ENCODE measurements around the gene TNFAIP6. TPM values are rescaled to one million over a fixed set of nuclear protein-coding genes. Genes with fewer than 3 reads are reported as not detected.
"Not testable (repeated sequence)": the region's sequence is repeated elsewhere in the genome, so short reads cannot be mapped to it uniquely, and the experiment has no call there.

Gene TNFAIP6
- polyA plus RNA-seq, 1 donor = 2.9 TPM

DNA sequence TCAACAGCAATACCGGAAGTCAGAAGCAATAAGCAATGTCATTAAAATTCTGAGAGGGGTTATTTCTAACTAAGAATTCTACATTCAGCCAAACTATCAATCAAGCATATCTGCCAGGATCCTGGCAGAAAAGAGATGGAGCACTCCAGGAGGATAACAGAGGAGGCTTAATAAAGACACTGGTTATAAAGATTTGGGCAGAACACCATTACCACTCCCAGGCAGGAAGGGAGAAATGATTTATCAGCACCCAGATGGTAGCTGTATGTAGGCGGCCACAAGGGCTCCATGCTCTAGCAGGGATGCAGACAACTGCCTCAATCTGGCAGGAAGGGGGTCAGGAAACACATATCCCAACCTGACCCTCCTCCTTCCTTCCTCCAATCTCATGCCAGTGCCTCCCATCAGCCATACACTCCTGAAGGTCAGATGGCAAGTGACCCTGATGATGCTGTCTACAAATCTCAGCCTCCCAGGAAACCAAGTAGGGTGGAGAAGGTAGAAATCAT, 20.5 kb upstream of the TNFAIP6 start:
- no peak for DNase-seq
- H3K4me3 ChIP-seq (ENCODE audit: low read length) = no peak overlapping the region
- no peak overlapping the region for H3K27ac ChIP-seq (ENCODE audit: low read length)
- H3K4me1 ChIP-seq (ENCODE audit: control insufficient read depth, insufficient read depth, low read length) = no peaks in the 10 kb centered on the region
- no peaks in the 10 kb centered on the region for H3K27me3 ChIP-seq (ENCODE audit: control insufficient read depth, insufficient read depth, low read length)
- no peaks in the 10 kb centered on the region for H3K9me3 ChIP-seq (ENCODE audit: control insufficient read depth, low read depth, low read length)
- no CpG with 5 or more reads among the region's 2 CpGs for WGBS (ENCODE audit: insufficient coverage, low lambda C conversion rate)
- H3K36me3 ChIP-seq (ENCODE audit: control insufficient read depth, insufficient read depth, low read length) = no peaks in the 10 kb centered on the region

DNA sequence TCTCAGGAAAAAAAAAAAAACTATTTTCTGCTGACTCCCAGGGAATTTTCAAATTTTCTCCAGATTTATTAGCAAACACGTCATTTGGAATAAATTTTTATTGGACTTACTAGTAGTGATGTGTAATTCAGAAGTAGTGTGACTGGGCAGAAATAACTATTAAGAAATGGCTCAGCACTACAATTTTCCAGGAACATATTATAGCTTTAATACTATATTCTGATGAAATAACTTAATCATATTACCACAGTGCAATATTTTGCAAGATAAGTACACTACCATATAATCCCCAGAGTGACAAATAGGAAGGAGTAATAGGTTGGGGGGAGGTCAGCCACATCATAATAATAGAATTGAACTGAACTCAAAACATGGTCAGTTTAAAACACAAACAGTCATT, 19.7 kb upstream of the TNFAIP6 start:
- H3K9me3 ChIP-seq (ENCODE audit: control insufficient read depth, low read depth, low read length) = no peaks in the 10 kb centered on the region
- H3K4me1 ChIP-seq (ENCODE audit: control insufficient read depth, insufficient read depth, low read length) = no peaks in the 10 kb centered on the region
- no peak overlapping the region for H3K27ac ChIP-seq (ENCODE audit: low read length)
- 100% methylated on average over 1 of the region's 1 CpG for WGBS (ENCODE audit: insufficient coverage, low lambda C conversion rate)
- no peaks in the 10 kb centered on the region for H3K36me3 ChIP-seq (ENCODE audit: control insufficient read depth, insufficient read depth, low read length)
- no peak overlapping the region for H3K4me3 ChIP-seq (ENCODE audit: low read length)
- DNase-seq = no peak
- no peaks in the 10 kb centered on the region for H3K27me3 ChIP-seq (ENCODE audit: control insufficient read depth, insufficient read depth, low read length)

DNA sequence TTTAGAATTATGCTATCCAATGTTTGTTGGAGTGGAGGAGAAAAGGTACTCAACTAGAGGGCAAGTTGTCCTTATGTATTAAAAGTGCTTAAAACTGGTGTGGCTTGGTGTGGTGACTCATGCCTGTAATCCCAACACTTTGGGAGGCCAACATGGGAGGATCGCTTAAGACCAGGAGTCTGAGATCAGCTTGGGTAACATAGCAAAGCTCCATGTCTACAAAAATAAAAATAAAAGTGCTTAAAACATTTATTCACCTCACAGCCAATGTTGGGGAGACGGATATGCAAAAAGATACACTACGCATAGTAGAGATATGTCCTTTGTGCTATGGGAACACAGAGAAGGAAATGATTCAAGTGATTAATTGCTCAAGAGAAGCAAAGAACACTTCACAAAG, 19.3 kb upstream of the TNFAIP6 start:
- no peak overlapping the region for H3K4me3 ChIP-seq (ENCODE audit: low read length)
- no peak overlapping the region for H3K27ac ChIP-seq (ENCODE audit: low read length)
- H3K4me1 ChIP-seq (ENCODE audit: control insufficient read depth, insufficient read depth, low read length) = no peaks in the 10 kb centered on the region
- no peaks in the 10 kb centered on the region for H3K27me3 ChIP-seq (ENCODE audit: control insufficient read depth, insufficient read depth, low read length)
- DNase-seq = no peak
- 89% methylated on average over 2 of the region's 3 CpGs for WGBS (ENCODE audit: insufficient coverage, low lambda C conversion rate)
- H3K9me3 ChIP-seq (ENCODE audit: control insufficient read depth, low read depth, low read length) = no peaks in the 10 kb centered on the region
- no peaks in the 10 kb centered on the region for H3K36me3 ChIP-seq (ENCODE audit: control insufficient read depth, insufficient read depth, low read length)

DNA sequence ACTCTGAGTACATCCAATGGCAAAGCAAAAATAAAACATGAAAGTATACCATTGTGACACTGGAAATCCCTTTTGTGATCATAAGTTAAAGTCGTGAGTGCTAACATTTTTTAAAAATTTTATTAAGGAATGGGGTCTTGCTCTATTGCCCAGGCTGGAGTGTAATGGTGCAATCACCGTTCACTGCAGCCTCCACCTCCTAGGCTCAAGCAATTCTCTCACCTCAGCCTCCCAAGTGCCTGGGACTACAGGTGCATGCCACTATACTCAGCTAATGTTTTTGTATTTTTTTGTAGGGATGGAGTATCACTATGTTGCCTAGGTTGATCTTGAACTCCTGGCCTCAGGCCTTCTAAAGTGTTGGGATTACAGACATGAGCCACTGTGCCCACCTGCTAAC, 14.3 kb upstream of the TNFAIP6 start:
- H3K36me3 ChIP-seq (ENCODE audit: control insufficient read depth, insufficient read depth, low read length) = no peaks in the 10 kb centered on the region
- no peak for DNase-seq
- no CpG with 5 or more reads among the region's 2 CpGs for WGBS (ENCODE audit: insufficient coverage, low lambda C conversion rate)

DNA sequence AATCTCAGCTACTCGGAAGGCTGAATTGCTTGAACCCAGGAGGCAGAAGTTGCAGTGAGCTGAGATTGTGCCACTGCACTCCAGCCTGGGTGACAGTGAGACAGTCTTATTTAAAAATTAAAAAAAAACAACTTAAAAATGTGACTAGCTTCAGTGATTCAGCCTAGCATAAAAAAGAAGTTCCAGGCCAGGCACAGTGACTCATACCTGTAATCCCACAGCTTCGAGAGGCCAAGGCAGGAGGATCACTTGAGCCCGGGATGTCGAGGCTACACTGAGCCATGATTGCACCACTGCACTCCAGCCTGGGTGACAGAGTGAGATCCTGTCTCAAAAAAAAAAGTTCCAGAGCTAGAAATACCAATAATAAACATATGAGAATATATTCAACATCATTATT, 13.2 kb upstream of the TNFAIP6 start:
- not testable (repeated sequence) for H3K36me3 ChIP-seq (ENCODE audit: control insufficient read depth, insufficient read depth, low read length); H3K4me3 ChIP-seq (ENCODE audit: low read length); H3K27ac ChIP-seq (ENCODE audit: low read length); H3K4me1 ChIP-seq (ENCODE audit: control insufficient read depth, insufficient read depth, low read length); DNase-seq; H3K27me3 ChIP-seq (ENCODE audit: control insufficient read depth, insufficient read depth, low read length); H3K9me3 ChIP-seq (ENCODE audit: control insufficient read depth, low read depth, low read length)
- WGBS (ENCODE audit: insufficient coverage, low lambda C conversion rate) = no CpG with 5 or more reads among the region's 4 CpGs

More for the DNA sequence above, 14.3 kb upstream of the TNFAIP6 start:
- Histone ChIP-seq H3K4me3 (ENCODE audit: low read length) (no peak overlapping the region), H3K27me3 (ENCODE audit: control insufficient read depth, insufficient read depth, low read length) (no peaks in the 10 kb centered on the region), H3K9me3 (ENCODE audit: control insufficient read depth, low read depth, low read length) (no peaks in the 10 kb centered on the region), H3K4me1 (ENCODE audit: control insufficient read depth, insufficient read depth, low read length) (no peaks in the 10 kb centered on the region), H3K27ac (ENCODE audit: low read length) (no peak overlapping the region)

DNA sequence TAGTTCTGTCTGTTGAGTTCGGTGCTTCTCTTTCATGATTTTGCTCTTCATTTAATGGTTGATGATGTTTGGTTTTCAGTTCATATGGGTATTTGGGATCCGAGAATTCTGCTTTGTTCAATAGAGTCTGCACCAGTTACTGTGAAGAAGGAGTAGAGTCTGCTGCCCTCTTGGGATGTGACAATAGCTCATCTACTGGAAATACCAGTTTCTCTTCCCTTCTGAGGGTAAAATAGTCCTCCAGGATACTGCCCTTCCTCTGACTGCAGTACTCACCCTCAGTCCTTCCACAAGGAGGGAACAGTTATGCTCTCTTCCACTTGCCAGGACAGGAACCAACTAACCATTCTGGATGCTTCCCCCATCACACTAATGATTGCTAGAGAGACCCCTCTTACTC, 12.5 kb upstream of the TNFAIP6 start:
- Histone ChIP-seq H3K27ac (ENCODE audit: low read length) (no peak overlapping the region), H3K9me3 (ENCODE audit: control insufficient read depth, low read depth, low read length) (no peaks in the 10 kb centered on the region), H3K4me1 (ENCODE audit: control insufficient read depth, insufficient read depth, low read length) (no peaks in the 10 kb centered on the region), H3K27me3 (ENCODE audit: control insufficient read depth, insufficient read depth, low read length) (no peaks in the 10 kb centered on the region), H3K36me3 (ENCODE audit: control insufficient read depth, insufficient read depth, low read length) (no peaks in the 10 kb centered on the region), H3K4me3 (ENCODE audit: low read length) (no peak overlapping the region)
- DNase-seq = no peak
- 80% methylated on average over 1 of the region's 2 CpGs for WGBS (ENCODE audit: insufficient coverage, low lambda C conversion rate)

DNA sequence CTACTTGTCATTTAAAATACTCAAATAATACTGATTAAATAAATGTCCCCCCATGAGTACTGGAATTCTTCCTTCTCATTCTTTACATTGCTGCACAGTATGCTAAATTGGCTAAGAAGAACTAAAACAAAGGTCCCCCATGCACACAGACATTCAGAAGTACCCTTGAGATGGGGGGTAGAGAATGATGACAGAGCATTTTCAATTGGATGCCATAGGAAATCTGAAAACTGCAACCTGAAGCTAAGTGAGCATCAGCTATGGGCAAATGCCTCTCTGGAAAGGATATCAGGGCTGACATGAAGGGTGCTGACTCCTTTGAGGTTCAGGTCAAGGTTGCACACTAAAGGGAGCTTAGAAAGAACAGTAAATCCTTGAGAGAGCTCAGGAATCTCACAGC, 10.1 kb upstream of the TNFAIP6 start:
- DNase-seq = no peak
- Histone ChIP-seq H3K36me3 (ENCODE audit: control insufficient read depth, insufficient read depth, low read length) (no peaks in the 10 kb centered on the region), H3K9me3 (ENCODE audit: control insufficient read depth, low read depth, low read length) (no peaks in the 10 kb centered on the region), H3K4me1 (ENCODE audit: control insufficient read depth, insufficient read depth, low read length) (no peaks in the 10 kb centered on the region), H3K4me3 (ENCODE audit: low read length) (no peak overlapping the region), H3K27ac (ENCODE audit: low read length) (no peak overlapping the region), H3K27me3 (ENCODE audit: control insufficient read depth, insufficient read depth, low read length) (no peaks in the 10 kb centered on the region)

DNA sequence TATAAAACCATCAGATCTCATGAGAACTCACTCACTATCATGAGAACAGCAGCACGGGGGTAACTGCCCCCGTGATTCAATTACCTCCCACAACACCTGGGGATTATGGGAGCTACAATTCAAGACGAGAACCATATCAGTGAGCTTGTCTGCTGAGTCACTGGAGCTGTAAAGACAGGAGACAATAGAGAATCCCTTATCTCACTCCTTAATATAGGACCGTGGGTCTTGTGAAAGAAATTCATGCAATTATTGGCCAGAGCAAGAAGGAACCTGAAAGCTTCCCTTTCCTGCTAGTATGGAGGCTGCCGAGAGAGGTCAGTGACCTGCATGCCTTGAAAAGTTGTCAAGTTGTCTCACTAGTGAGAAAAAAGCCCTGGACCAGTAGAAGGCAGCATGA, 9.5 kb upstream of the TNFAIP6 start:
- no peak for DNase-seq
- Histone ChIP-seq H3K27me3 (ENCODE audit: control insufficient read depth, insufficient read depth, low read length) (no peaks in the 10 kb centered on the region), H3K4me1 (ENCODE audit: control insufficient read depth, insufficient read depth, low read length) (no peaks in the 10 kb centered on the region), H3K36me3 (ENCODE audit: control insufficient read depth, insufficient read depth, low read length) (no peaks in the 10 kb centered on the region), H3K9me3 (ENCODE audit: control insufficient read depth, low read depth, low read length) (no peaks in the 10 kb centered on the region), H3K27ac (ENCODE audit: low read length) (no peak overlapping the region), H3K4me3 (ENCODE audit: low read length) (no peak overlapping the region)
- WGBS (ENCODE audit: insufficient coverage, low lambda C conversion rate) = no CpG with 5 or more reads among the region's 5 CpGs

DNA sequence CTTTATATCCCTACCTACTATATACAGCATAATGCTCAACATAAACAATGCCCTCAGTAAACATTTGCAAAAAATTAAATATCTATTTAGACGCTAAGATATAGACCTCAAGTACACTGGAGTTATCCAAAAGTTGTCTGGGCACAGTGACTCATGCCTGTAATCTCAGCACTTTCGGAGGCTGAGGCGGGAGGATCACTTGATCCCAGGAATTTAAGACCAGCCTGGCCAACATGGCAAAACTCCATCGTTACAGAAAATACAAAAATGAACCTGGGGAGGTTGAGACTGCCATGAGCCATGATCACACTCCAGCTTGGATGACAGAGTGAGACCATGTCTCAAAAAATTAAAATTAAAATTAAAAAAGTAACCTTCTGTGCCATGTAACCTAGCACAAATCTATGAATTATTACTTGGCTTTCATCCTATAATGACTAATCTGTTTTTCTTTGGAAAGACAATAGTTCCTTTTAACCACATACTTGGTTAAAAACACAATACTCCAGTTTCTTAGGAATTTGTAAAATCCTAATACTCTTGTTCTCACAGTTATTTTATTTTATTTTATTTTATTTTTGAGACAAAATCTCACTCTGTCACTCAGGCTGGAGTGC, 6.7 kb upstream of the TNFAIP6 start:
- no peaks in the 10 kb centered on the region for H3K27me3 ChIP-seq (ENCODE audit: control insufficient read depth, insufficient read depth, low read length)
- H3K4me3 ChIP-seq (ENCODE audit: low read length) = no peak overlapping the region
- no peaks in the 10 kb centered on the region for H3K4me1 ChIP-seq (ENCODE audit: control insufficient read depth, insufficient read depth, low read length)
- WGBS (ENCODE audit: insufficient coverage, low lambda C conversion rate) = no CpG with 5 or more reads among the region's 4 CpGs
- H3K36me3 ChIP-seq (ENCODE audit: control insufficient read depth, insufficient read depth, low read length) = no peaks in the 10 kb centered on the region
- no peak overlapping the region for H3K27ac ChIP-seq (ENCODE audit: low read length)
- DNase-seq = no peak
- no peaks in the 10 kb centered on the region for H3K9me3 ChIP-seq (ENCODE audit: control insufficient read depth, low read depth, low read length)

DNA sequence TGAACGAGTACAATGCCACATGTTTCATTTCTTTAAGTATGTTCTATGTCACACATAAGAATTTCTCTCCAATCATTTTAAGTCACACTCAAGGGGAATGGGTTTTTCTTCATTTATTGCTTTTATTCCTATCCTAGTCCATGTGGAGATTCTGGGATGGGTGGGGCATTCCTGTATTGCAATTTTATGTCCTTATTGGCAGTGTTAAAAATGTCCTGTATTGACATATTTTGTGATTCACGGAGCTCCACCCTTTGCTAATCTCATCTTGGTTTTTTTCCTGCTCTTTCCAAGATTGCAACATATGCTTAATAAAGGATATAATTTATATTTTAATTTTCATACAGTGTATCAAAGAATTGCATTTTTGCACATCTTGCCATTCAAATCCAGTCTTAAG, 3.4 kb upstream of the TNFAIP6 start:
- no peaks in the 10 kb centered on the region for H3K36me3 ChIP-seq (ENCODE audit: control insufficient read depth, insufficient read depth, low read length)
- no peak overlapping the region for H3K27ac ChIP-seq (ENCODE audit: low read length)
- no peaks in the 10 kb centered on the region for H3K9me3 ChIP-seq (ENCODE audit: control insufficient read depth, low read depth, low read length)
- DNase-seq = no peak
- no peak overlapping the region for H3K4me3 ChIP-seq (ENCODE audit: low read length)
- no peaks in the 10 kb centered on the region for H3K27me3 ChIP-seq (ENCODE audit: control insufficient read depth, insufficient read depth, low read length)
- H3K4me1 ChIP-seq (ENCODE audit: control insufficient read depth, insufficient read depth, low read length) = no peaks in the 10 kb centered on the region
- WGBS (ENCODE audit: insufficient coverage, low lambda C conversion rate) = no CpG with 5 or more reads among the region's 2 CpGs

DNA sequence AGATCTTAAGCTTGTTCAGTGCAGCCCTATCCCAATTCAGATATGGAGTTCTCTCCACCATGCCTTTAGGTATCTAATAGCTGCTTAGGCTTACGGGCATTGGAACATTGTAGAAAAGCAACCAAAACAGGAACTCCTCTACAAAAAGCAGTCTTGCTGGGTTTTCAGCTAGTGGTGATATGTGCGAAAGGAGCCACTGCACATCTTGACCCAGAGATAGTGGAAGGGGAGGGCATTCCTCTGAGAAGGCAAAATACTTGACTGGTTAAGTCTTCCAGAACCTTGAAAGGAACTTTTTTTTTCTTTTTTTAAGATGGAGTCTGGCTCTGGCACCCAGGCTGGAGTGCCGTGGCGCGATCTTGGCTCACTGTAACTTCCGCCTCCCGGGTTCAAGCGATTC, 2.6 kb upstream of the TNFAIP6 start:
- 100% methylated on average over 2 of the region's 8 CpGs for WGBS (ENCODE audit: insufficient coverage, low lambda C conversion rate)
- Histone ChIP-seq H3K36me3 (ENCODE audit: control insufficient read depth, insufficient read depth, low read length) (no peaks in the 10 kb centered on the region), H3K27ac (ENCODE audit: low read length) (no peak overlapping the region), H3K4me3 (ENCODE audit: low read length) (no peak overlapping the region), H3K27me3 (ENCODE audit: control insufficient read depth, insufficient read depth, low read length) (no peaks in the 10 kb centered on the region), H3K4me1 (ENCODE audit: control insufficient read depth, insufficient read depth, low read length) (no peaks in the 10 kb centered on the region), H3K9me3 (ENCODE audit: control insufficient read depth, low read depth, low read length) (no peaks in the 10 kb centered on the region)
- DNase-seq = no peak
